Nephron (organoid): Measurements from ENCODE around the gene UBTD1.
A peak's percentile ranks its signal among the peaks of the same experiment; 100 is the strongest.

ENCODE experiments used
- H3K27ac Mint-ChIP-seq, 3 experiments: 2 replicates each; pipeline ENCODE4 v1.8.0; 2020; ENCODE audit warnings: mixed read lengths in 3 of 3, mild to moderate bottlenecking in 2 of 3, moderate library complexity in 1 of 3
- H3K27me3 Mint-ChIP-seq: 2 replicates; pipeline ENCODE4 v1.8.0; 2021; ENCODE audit warnings: low read depth, mild to moderate bottlenecking, moderate library complexity, mixed read lengths
- H3K36me3 Mint-ChIP-seq: 2 replicates; pipeline ENCODE4 v1.8.0; 2020; ENCODE audit warnings: low read depth, mixed read lengths
- H3K4me1 Mint-ChIP-seq: 2 replicates; pipeline ENCODE4 v1.8.0; 2020; ENCODE audit warnings: mixed read lengths
- H3K4me3 Mint-ChIP-seq, 3 experiments: 2 replicates each; pipeline ENCODE4 v1.8.0; 2020; ENCODE audit warnings: mild to moderate bottlenecking in 3 of 3, mixed read lengths in 3 of 3, moderate library complexity in 2 of 3
- H3K9me3 Mint-ChIP-seq: 2 replicates; pipeline ENCODE4 v1.8.0; 2020; ENCODE audit warnings: mixed read lengths
- TF ChIP-seq, protein P1 (sequence below), 3 experiments: fragments of 200-600 bp; sonication (generic); IDR thresholded peaks; one replicate each; pipeline ENCODE4 v1.5.0; 2021; ENCODE audit warnings: antibody characterized with exemption in 3 of 3; ENCODE audit not compliant: unreplicated experiment in 3 of 3

UBTD1 gene

DNA sequence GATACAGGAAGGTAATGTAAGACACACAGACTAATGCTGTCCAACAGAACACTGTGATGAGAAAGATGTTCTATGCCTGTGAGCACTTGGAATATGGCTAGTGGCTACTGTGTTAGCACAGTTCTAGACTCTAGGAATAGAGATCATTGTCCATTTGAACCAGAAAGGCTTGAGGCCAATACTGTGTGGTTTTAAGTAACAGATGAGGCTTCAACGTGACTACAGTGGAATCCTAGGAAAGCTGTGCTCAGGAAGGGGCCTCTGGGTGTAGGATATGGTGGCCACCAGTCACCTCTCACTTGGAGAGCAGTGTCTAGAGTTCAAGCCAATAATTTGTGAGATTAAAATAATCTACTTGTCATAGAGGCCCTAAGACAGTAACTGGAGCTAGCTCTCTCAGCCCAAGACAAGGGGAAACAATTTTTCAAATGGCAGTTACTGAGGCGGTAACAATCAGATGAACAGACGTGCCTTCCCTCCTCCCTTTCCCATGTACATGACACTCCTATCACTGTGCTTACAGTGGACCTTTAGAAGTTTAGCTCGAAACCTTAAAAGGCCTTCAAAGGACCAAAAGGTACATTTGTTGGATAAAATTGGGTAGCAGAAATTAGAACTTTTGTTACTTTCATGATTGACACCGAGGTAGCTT is 42.6 kb upstream of the UBTD1 start:
- Mint-ChIP-seq H3K27ac (no peak overlapping the region), H3K27me3 (no peaks in the 10 kb centered on the region), H3K36me3 (peaks cover 77% of the 10 kb centered on the region), H3K4me3 (no peak overlapping the region), H3K9me3 (no peaks in the 10 kb centered on the region), H3K4me1 (no peaks in the 10 kb centered on the region)
- TF ChIP-seq, protein P1, sequence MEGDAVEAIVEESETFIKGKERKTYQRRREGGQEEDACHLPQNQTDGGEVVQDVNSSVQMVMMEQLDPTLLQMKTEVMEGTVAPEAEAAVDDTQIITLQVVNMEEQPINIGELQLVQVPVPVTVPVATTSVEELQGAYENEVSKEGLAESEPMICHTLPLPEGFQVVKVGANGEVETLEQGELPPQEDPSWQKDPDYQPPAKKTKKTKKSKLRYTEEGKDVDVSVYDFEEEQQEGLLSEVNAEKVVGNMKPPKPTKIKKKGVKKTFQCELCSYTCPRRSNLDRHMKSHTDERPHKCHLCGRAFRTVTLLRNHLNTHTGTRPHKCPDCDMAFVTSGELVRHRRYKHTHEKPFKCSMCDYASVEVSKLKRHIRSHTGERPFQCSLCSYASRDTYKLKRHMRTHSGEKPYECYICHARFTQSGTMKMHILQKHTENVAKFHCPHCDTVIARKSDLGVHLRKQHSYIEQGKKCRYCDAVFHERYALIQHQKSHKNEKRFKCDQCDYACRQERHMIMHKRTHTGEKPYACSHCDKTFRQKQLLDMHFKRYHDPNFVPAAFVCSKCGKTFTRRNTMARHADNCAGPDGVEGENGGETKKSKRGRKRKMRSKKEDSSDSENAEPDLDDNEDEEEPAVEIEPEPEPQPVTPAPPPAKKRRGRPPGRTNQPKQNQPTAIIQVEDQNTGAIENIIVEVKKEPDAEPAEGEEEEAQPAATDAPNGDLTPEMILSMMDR (IDR thresholded peaks at IDR 0.05; ENCODE audit: unreplicated experiment in 3 of 3) = no peak

DNA sequence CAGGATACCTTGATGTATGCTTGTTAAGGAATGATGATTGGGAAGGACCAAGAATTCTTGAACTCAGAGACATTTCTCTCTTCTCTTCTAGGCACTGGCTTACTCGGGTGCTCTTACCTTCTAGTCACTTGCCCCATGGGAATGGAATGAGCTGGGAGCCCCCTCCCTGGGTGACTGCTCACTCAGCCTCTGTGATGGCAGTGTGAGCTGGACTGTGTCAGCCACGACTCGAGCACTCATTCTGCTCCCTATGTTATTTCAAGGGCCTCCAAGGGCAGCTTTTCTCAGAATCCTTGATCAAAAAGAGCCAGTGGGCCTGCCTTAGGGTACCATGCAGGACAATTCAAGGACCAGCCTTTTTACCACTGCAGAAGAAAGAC is 42.0 kb upstream of the UBTD1 start:
- peak overlapping the region in 1 of 3 experiments; percentile 48 for H3K27ac Mint-ChIP-seq
- H3K27me3 Mint-ChIP-seq = no peaks in the 10 kb centered on the region
- no peak overlapping the region for H3K4me3 Mint-ChIP-seq
- TF ChIP-seq, protein P1 (IDR thresholded peaks at IDR 0.05; ENCODE audit: unreplicated experiment in 3 of 3) = no peak
- peaks cover 82% of the 10 kb centered on the region for H3K36me3 Mint-ChIP-seq
- no peaks in the 10 kb centered on the region for H3K9me3 Mint-ChIP-seq
- no peaks in the 10 kb centered on the region for H3K4me1 Mint-ChIP-seq

DNA sequence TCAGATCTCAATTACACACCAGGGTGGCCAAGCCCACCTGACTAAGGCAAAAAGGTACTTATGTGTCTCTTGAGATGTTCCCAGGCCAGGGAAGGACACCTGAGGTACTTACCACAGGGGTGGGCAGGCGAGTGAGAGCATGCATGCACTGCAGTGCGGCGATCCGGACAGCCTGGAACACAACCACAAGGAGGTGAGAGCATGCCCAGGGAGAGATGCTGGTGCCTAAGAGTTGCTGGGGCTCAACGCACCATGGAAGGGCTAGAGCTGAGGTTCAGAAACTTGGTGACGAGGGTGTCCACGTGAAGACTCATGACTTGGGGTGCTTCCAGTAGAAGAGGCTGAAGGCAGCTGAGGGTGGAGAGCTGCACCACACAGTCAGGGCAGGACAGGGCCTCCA is 39.6 kb upstream of the UBTD1 start:
- TF ChIP-seq, protein P1 (IDR thresholded peaks at IDR 0.05; ENCODE audit: unreplicated experiment in 3 of 3) = no peak

DNA sequence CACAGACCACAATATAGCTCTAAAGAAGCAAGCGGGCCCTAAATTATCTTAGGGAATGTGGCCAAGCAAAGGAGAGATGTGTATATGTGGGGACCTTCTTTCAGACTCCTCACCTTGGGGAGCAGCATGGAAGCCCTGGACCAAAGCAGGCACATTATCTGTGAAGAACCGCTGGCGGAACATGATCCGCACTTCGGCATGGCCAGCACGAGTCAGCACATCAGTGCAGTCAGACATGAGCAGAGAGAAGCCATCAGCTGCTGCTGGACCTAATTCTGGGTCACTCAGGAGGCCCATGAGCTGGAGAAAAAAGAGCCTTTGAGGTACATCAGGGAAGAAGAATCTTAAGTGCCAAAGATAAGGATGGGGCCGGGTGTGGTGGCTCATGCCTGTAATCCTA is 38.8 kb upstream of the UBTD1 start:
- TF ChIP-seq, protein P1 (IDR thresholded peaks at IDR 0.05; ENCODE audit: unreplicated experiment in 3 of 3) = no peak
- peaks cover 5% of the 10 kb centered on the region for H3K4me1 Mint-ChIP-seq
- H3K27me3 Mint-ChIP-seq = no peaks in the 10 kb centered on the region
- H3K36me3 Mint-ChIP-seq = peaks cover 80% of the 10 kb centered on the region
- no peak overlapping the region for H3K27ac Mint-ChIP-seq
- no peaks in the 10 kb centered on the region for H3K9me3 Mint-ChIP-seq
- no peak overlapping the region for H3K4me3 Mint-ChIP-seq

More for the DNA sequence above, 39.6 kb upstream of the UBTD1 start:
- peaks cover 2% of the 10 kb centered on the region for H3K4me1 Mint-ChIP-seq
- H3K27me3 Mint-ChIP-seq = no peaks in the 10 kb centered on the region
- no peak overlapping the region for H3K4me3 Mint-ChIP-seq
- H3K36me3 Mint-ChIP-seq = peaks cover 82% of the 10 kb centered on the region
- H3K9me3 Mint-ChIP-seq = no peaks in the 10 kb centered on the region
- no peak overlapping the region for H3K27ac Mint-ChIP-seq

DNA sequence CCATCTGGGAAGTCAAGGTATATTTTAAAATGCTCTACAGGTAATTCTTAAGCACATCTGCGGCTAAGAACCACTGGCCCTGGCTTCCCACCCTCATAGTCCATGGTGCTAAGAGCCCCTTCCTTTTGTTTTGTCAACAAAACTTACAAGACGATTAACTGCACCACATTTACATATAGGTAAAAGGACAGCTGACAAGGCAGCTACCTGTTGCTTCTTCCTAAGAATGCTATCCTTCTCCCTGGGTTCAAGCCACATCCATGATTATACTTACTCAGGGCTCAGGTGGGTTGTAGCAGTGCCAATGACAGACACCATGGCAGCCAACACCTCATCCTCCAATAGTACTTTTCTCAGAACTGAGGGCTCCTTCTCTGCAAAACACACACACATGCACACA is 36.4 kb upstream of the UBTD1 start:
- H3K4me3 Mint-ChIP-seq = no peak overlapping the region
- peaks cover 5% of the 10 kb centered on the region for H3K4me1 Mint-ChIP-seq
- H3K36me3 Mint-ChIP-seq = peaks cover 73% of the 10 kb centered on the region
- no peak overlapping the region for H3K27ac Mint-ChIP-seq
- no peaks in the 10 kb centered on the region for H3K9me3 Mint-ChIP-seq
- no peaks in the 10 kb centered on the region for H3K27me3 Mint-ChIP-seq
- TF ChIP-seq, protein P1 (IDR thresholded peaks at IDR 0.05; ENCODE audit: unreplicated experiment in 3 of 3) = no peak
